H1 (cell line): ENCODE measurements around the gene DCLK1. TPM values are rescaled to one million over a fixed set of nuclear protein-coding genes. Genes with fewer than 3 reads are reported as not detected.

Experiments
- CBX8 ChIP-seq: fragments of 300-800, 300-1000 bp; sonication (generic); IDR thresholded peaks from 2 replicates; pipeline ENCODE4 v1.7.1; 2016; ENCODE audit warnings: low read depth, low read length, borderline replicate concordance
- CHD1 ChIP-seq: IDR thresholded peaks from 2 replicates; pipeline ENCODE4 v1.6.1; 2012; ENCODE audit warnings: low read depth, low read length, improper control_type of control experiment
- CHD2 ChIP-seq: IDR thresholded peaks from 2 replicates; pipeline ENCODE4 v1.6.1; 2012; ENCODE audit warnings: low read length, improper control_type of control experiment
- CREB1 ChIP-seq: IDR thresholded peaks from 2 replicates; pipeline ENCODE4 v1.6.1; 2012; ENCODE audit warnings: inconsistent platforms
- GABPA ChIP-seq: IDR thresholded peaks from 2 replicates; pipeline ENCODE4 v1.6.1; 2011; ENCODE audit warnings: mild to moderate bottlenecking, low read length, moderate library complexity, borderline replicate concordance; ENCODE audit not compliant: insufficient read depth
- KDM1A ChIP-seq: fragments of 200-600, 300-600 bp; sonication (generic); IDR thresholded peaks from 2 replicates; pipeline ENCODE4 v1.7.1; 2016; ENCODE audit warnings: mild to moderate bottlenecking, low read length, borderline replicate concordance
- SAP30 ChIP-seq: fragments of 300-600 bp; sonication (generic); IDR thresholded peaks from 2 replicates; pipeline ENCODE4 v1.7.1; 2012; ENCODE audit warnings: low read length, moderate library complexity, mild to moderate bottlenecking, inconsistent platforms; ENCODE audit not compliant: insufficient read depth, insufficient replicate concordance
- SUZ12 ChIP-seq: fragments of 200-600 bp; sonication (generic); IDR thresholded peaks from 2 replicates; pipeline ENCODE4 v1.6.1; 2012; ENCODE audit warnings: mild to moderate bottlenecking, inconsistent platforms, low read length, moderate library complexity, mixed read lengths
- YY1 ChIP-seq: IDR thresholded peaks from 2 replicates; pipeline ENCODE4 v1.6.1; 2011; ENCODE audit warnings: low read depth, mild to moderate bottlenecking, low read length
- polyA plus RNA-seq, 7 experiments: library from polyadenylated mRNA; depleted of rRNA in 3 of 7; stranded (reverse) in 5 of 7; unstranded in 2 of 7; fragments of >200 nt in 5 of 7; fragments of 200-250 nt in 2 of 7; gene quantifications; 1 replicate in 5 of 7; 2 replicates in 1 of 7; 4 replicates in 1 of 7; pipeline versions ENCODE4 v1.2.1 to v1.2.3, GENCODE V29; 2011 to 2013; ENCODE audit warnings: missing spikeins in 2 of 7, mixed read lengths in 2 of 7
- total RNA-seq: library from RNA; stranded (reverse); fragmentation: NEBNext Ultra II Directional; extraction: Animal tissue kit (Norgen Biotek cat#: 25700); gene quantifications from 2 replicates; pipeline ENCODE4 v1.2.1, GENCODE V29; 2021
- TF ChIP-seq, protein P1 (sequence below): IDR thresholded peaks from 2 replicates; pipeline ENCODE4 v1.6.1; 2012; ENCODE audit warnings: inconsistent platforms
- TF ChIP-seq, protein P2 (sequence below): IDR thresholded peaks from 2 replicates; pipeline ENCODE4 v1.6.1; 2011; ENCODE audit warnings: low read length, improper control_type of control experiment

DCLK1 gene
- total and polyA plus RNA-seq, 2 of the 8 experiments (the other 6 are each of a cell fraction or from before 2014, with no cell fraction given): 22.8 to 41.0 TPM

DNA sequence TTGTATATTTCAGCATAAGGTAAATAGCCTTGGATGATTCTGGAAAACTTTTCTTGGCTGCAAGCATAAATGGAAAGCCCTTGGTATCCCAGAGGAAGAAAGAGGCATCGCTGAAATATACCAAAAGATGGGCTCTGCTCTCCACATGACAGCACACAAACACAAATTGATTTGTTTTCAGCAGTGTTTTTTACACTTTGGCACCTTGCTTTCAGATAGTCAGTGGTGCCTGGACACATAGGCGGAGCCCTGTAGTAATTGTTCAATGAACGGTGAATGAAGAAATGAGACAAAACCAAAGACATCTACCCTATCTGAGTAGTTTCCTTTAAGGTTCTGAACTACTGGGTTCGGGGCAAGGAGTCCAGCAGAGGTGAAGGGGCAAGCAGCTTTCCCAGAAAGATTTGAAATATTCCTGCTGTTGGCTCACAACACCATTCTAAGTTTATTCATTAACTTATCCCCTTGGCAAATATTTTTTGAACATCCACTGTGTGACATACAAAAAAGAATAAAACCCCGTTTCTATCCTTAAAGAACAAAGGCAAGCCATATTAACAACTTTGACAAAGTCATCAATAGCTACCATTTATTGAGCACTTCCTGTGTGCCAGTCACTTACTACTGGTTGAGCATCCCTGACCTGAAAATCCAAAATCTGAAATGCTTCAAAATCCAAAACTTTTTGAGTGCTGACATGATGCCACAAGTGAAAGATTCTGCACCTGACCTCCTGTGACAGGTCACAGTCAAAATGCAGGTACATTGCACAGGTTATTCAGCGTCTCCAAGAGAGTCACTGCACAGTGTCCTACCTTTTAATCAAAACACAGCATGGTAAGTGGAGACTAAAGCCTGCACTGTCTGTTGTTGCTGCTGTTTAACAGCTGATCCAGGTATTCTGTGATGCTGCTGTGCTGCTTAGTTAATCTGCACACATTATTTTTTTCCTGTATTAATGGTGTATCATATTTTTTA is 238.1 kb downstream of the DCLK1 start (continued):
- TF ChIP-seq, protein P1, sequence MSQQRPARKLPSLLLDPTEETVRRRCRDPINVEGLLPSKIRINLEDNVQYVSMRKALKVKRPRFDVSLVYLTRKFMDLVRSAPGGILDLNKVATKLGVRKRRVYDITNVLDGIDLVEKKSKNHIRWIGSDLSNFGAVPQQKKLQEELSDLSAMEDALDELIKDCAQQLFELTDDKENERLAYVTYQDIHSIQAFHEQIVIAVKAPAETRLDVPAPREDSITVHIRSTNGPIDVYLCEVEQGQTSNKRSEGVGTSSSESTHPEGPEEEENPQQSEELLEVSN: no peak
- TF ChIP-seq CHD2: no peak
- no peak for TF ChIP-seq YY1
- no peak for TF ChIP-seq CHD1
- TF ChIP-seq SAP30: no peak
- TF ChIP-seq, protein P2, sequence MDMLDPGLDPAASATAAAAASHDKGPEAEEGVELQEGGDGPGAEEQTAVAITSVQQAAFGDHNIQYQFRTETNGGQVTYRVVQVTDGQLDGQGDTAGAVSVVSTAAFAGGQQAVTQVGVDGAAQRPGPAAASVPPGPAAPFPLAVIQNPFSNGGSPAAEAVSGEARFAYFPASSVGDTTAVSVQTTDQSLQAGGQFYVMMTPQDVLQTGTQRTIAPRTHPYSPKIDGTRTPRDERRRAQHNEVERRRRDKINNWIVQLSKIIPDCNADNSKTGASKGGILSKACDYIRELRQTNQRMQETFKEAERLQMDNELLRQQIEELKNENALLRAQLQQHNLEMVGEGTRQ: no peak
- TF ChIP-seq CBX8: no peak
- TF ChIP-seq GABPA: no peak
- no peak for TF ChIP-seq SUZ12
- no peak for TF ChIP-seq KDM1A
- no peak for TF ChIP-seq CREB1
